ENCODE measurements around the gene ARHGAP25. TPM values are rescaled to one million over a fixed set of nuclear protein-coding genes. Genes with fewer than 3 reads are reported as not detected.

Gene ARHGAP25
- total RNA-seq, 4 donors from 2014 or later: 4.9 to 82.5 (median 8.7) TPM

DNA sequence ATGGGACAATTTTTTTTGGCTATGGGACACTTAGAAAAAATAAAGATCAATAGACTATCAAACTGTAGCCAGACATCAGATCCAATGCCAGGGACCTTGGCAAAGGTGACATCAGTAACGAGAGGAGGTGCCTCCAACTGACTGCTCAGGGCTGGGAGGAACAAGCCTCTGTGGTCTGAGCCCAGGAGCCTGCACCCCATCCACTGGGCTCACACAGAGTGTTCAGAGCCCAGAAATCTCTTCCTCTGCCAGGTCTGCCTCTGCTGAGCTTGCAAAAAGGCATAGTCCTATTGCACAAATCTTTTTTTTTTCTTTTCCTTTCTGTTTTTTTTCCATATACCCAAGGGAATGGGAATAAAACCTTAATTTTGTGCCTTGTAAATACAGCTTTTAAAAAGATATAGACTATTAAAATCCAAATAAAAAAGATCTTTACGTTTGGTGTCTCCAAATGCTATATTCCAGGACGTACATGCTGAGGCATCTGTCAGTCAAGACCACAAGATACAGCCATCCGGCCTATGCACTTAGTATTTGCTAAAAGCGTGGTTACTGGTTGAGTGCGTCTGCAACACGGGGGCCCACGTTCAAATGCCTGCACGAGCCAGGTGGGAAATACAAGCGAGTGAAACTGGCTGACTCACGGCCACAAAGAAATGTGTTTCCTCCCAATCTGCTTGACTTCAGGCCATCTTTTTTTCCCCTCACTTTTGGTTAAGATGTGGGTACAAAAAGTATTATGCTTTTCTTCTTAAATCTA lies 7.8 kb upstream of the ARHGAP25 start:
- TF ChIP-seq CTCF (IDR thresholded peaks at IDR 0.05) (no peak), POLR2A (IDR thresholded peaks at IDR 0.05) (no peak)
- Histone ChIP-seq H3K27ac (peak overlapping the region; percentile 24 to 63 (median 51)), H3K4me3 (no peak overlapping the region), H3K9me3 (no peaks in the 10 kb centered on the region), H3K27me3 (no peaks in the 10 kb centered on the region), H3K4me1 (peaks cover 0 to 14% (median 3%) of the 10 kb centered on the region in 4 donors), H3K36me3 (no peaks in the 10 kb centered on the region)
- DNase-seq: peak in 2 of 3 donors; percentile 91 to 94

- Histone ChIP-seq H3K27ac (peak overlapping the region; percentile 24 to 63 (median 51)), H3K9me3 (no peaks in the 10 kb centered on the region), H3K4me3 (no peak overlapping the region), H3K27me3 (no peaks in the 10 kb centered on the region), H3K4me1 (peaks cover 0 to 12% (median 3%) of the 10 kb centered on the region in 4 donors), H3K36me3 (no peaks in the 10 kb centered on the region)
- DNase-seq: no peak
- no peak for TF ChIP-seq CTCF (IDR thresholded peaks at IDR 0.05)
- no peak for TF ChIP-seq POLR2A (IDR thresholded peaks at IDR 0.05)
Observed at GRCh38 chr2:68727683-68728375, 6.8 kb upstream of the ARHGAP25 start.

- no peak overlapping the region for H3K27ac ChIP-seq
- TF ChIP-seq POLR2A (IDR thresholded peaks at IDR 0.05) (no peak), CTCF (IDR thresholded peaks at IDR 0.05) (no peak)
- no peaks in the 10 kb centered on the region for H3K36me3 ChIP-seq
- H3K4me3 ChIP-seq: no peak overlapping the region
- DNase-seq: no peak
- H3K4me1 ChIP-seq: peaks cover 0 to 20% (median 6%) of the 10 kb centered on the region in 4 donors
- no peaks in the 10 kb centered on the region for H3K27me3 ChIP-seq
- H3K9me3 ChIP-seq: no peaks in the 10 kb centered on the region
Observed at GRCh38 chr2:68730828-68731227, 3.8 kb upstream of the ARHGAP25 start.

GRCh38 chr2:68732036-68732932 lies 2.3 kb upstream of the ARHGAP25 start:
- Histone ChIP-seq H3K27ac (peak overlapping the region in 3 of 4 donors; percentile 14 to 49 (median 40)), H3K27me3 (no peaks in the 10 kb centered on the region), H3K4me3 (no peak overlapping the region), H3K36me3 (no peaks in the 10 kb centered on the region), H3K4me1 (peaks cover 0 to 17% (median 6%) of the 10 kb centered on the region in 4 donors), H3K9me3 (no peaks in the 10 kb centered on the region)
- TF ChIP-seq POLR2A (IDR thresholded peaks at IDR 0.05) (no peak), CTCF (IDR thresholded peaks at IDR 0.05) (no peak)
- no peak for DNase-seq

DNA sequence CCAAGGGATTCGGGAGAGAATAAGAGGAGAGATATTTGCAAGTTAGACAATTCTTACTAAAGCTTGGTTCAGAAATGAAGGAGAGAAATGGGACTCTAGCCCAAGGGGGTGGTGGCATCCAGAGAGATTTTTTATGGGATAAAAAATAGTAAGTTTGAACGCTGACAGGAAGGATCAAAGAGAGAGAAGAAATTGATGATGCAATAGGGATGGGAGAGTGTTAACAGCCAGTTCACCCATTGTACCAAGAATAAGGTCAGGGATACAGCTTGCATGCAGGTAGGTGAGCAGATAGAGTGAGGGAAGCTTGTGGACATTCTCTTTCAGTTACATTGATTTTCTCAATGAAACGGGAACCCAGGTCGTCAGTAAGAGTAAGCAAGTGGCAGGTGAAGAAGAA lies 1.2 kb upstream of the ARHGAP25 start:
- H3K4me3 ChIP-seq: no peak overlapping the region
- H3K36me3 ChIP-seq: no peaks in the 10 kb centered on the region
- TF ChIP-seq POLR2A (IDR thresholded peaks at IDR 0.05): no peak
- no peak for TF ChIP-seq CTCF (IDR thresholded peaks at IDR 0.05)
- no peaks in the 10 kb centered on the region for H3K9me3 ChIP-seq
- no peaks in the 10 kb centered on the region for H3K27me3 ChIP-seq
- H3K27ac ChIP-seq: peak overlapping the region; percentile 80 to 89 (median 82)
- peaks cover 0 to 12% (median 5%) of the 10 kb centered on the region in 4 donors for H3K4me1 ChIP-seq
- DNase-seq: no peak
